Esophagus squamous epithelium (tissue), 4 donors: ENCODE data around the gene FRMD4A.

Source experiments
- CTCF ChIP-seq, 6 experiments: fragments of 450-650 bp in 4 of 6; fragments of 200-600 bp in 2 of 6; sonication (generic) in 2 of 6; IDR thresholded peaks; one replicate each; pipeline ENCODE4 v1.5.1; 2016 to 2019; ENCODE audit warnings: antibody characterized with exemption in 6 of 6, mild to moderate bottlenecking in 4 of 6, moderate library complexity in 4 of 6
- POLR2A ChIP-seq, 4 donors: fragments of 450-650 bp; IDR thresholded peaks; one replicate each; pipeline ENCODE4 v1.6.1; 2017; ENCODE audit warnings: antibody characterized with exemption in 4 of 4, mild to moderate bottlenecking in 4 of 4, moderate library complexity in 3 of 4

GRCh38 chr10:13880760-13881159 is 450.0 kb downstream of the FRMD4A start:
- TF ChIP-seq CTCF (IDR thresholded peaks at IDR 0.05) (no peak), POLR2A (IDR thresholded peaks at IDR 0.05) (no peak)
